Neural cell (in vitro differentiated cells): ENCODE measurements around the gene DGKI. TPM values are rescaled to one million over a fixed set of nuclear protein-coding genes. Genes with fewer than 3 reads are reported as not detected.

Source experiments
- H2AFZ ChIP-seq: fragments of 200-600, 300-800 bp; sonication (generic), shearing (Covaris generic); 2 replicates; pipeline ENCODE4 v1.6.0; 2014; ENCODE audit warnings: low read depth, mild to moderate bottlenecking, antibody characterized with exemption, low read length, moderate library complexity
- H3F3A ChIP-seq: fragments of 200-600 bp; shearing (Covaris generic); 2 replicates; pipeline ENCODE4 v1.6.1; 2016; ENCODE audit warnings: mild to moderate bottlenecking, moderate library complexity, mixed read lengths, antibody characterized with exemption, low read length; ENCODE audit not compliant: insufficient read depth, poor library complexity, severe bottlenecking
- H3K27ac ChIP-seq: fragments of 200-600, 300-800 bp; sonication (generic), shearing (Covaris generic); 2 replicates; pipeline ENCODE4 v1.5.1; 2014; ENCODE audit warnings: mild to moderate bottlenecking, low read length, moderate library complexity
- H3K27me3 ChIP-seq: fragments of 300-800, 200-600 bp; sonication (generic), shearing (Covaris generic); 2 replicates; pipeline ENCODE4 v1.6.0; 2014; ENCODE audit warnings: mild to moderate bottlenecking, low read depth, low read length, moderate library complexity; ENCODE audit not compliant: insufficient read depth
- H3K36me3 ChIP-seq: fragments of 300-800, 200-600 bp; sonication (generic), shearing (Covaris generic); 2 replicates; pipeline ENCODE4 v1.5.1; 2014; ENCODE audit warnings: mild to moderate bottlenecking, antibody characterized with exemption, low read length, moderate library complexity; ENCODE audit not compliant: insufficient read depth
- H3K4me2 ChIP-seq: fragments of 300-800, 200-600 bp; sonication (generic), shearing (Covaris generic); 2 replicates; pipeline ENCODE4 v1.6.0; 2014; ENCODE audit warnings: mild to moderate bottlenecking, low read length
- H3K4me3 ChIP-seq: fragments of 300-800, 200-600 bp; sonication (generic), shearing (Covaris generic); 2 replicates; pipeline ENCODE4 v1.5.1; 2014; ENCODE audit warnings: mild to moderate bottlenecking, low read length, moderate library complexity
- H3K79me2 ChIP-seq: fragments of 200-600 bp; shearing (Covaris generic); replicated peaks from 2 replicates; pipeline ENCODE4 v1.6.0; 2014; ENCODE audit warnings: mild to moderate bottlenecking, low read length, moderate library complexity; ENCODE audit not compliant: insufficient read depth
- H3K9ac ChIP-seq: fragments of 300-800, 200-600 bp; sonication (generic), shearing (Covaris generic); 2 replicates; pipeline ENCODE4 v1.6.1; 2016; ENCODE audit warnings: mild to moderate bottlenecking, low read length, mixed read lengths
- H3K9me2 ChIP-seq: fragments of 200-600 bp; shearing (Covaris generic); 2 replicates; pipeline ENCODE4 v1.6.1; 2016; ENCODE audit warnings: mild to moderate bottlenecking, low read length, mixed read lengths; ENCODE audit not compliant: insufficient read depth
- H3K9me3 ChIP-seq: fragments of 200-600, 300-800 bp; sonication (generic), shearing (Covaris generic); 2 replicates; pipeline ENCODE4 v1.6.1; 2016; ENCODE audit warnings: mild to moderate bottlenecking, mixed run types, low read length, moderate library complexity, mixed read lengths
- H4K20me1 ChIP-seq: fragments of 200-600 bp; shearing (Covaris generic); 2 replicates; pipeline ENCODE4 v1.6.1; 2016; ENCODE audit warnings: mild to moderate bottlenecking, mixed run types; ENCODE audit not compliant: insufficient read depth
- CTCF ChIP-seq: fragments of 450-650 bp; IDR thresholded peaks from 2 replicates; pipeline ENCODE4 v1.5.1; 2014; ENCODE audit warnings: antibody characterized with exemption, mild to moderate bottlenecking, moderate library complexity; ENCODE audit not compliant: poor library complexity, severe bottlenecking
- EP300 ChIP-seq: fragments of 450-650 bp; conservative IDR thresholded peaks from 2 replicates; pipeline ENCODE4 v1.6.1; 2014; ENCODE audit warnings: antibody characterized with exemption, mild to moderate bottlenecking, moderate library complexity; ENCODE audit not compliant: poor library complexity, severe bottlenecking
- EZH2 ChIP-seq: fragments of 200-600, 300-800 bp; shearing (Covaris generic), sonication (generic); IDR thresholded peaks from 2 replicates; pipeline ENCODE4 v1.6.1; 2014; ENCODE audit warnings: antibody characterized with exemption, low read length, borderline replicate concordance, mild to moderate bottlenecking; ENCODE audit not compliant: insufficient read depth, poor library complexity, severe bottlenecking
- MXI1 ChIP-seq: fragments of 450-650 bp; conservative IDR thresholded peaks from 2 replicates; pipeline ENCODE4 v1.6.1; 2014; ENCODE audit warnings: antibody characterized with exemption, mild to moderate bottlenecking; ENCODE audit not compliant: poor library complexity, severe bottlenecking
- POLR2AphosphoS5 ChIP-seq: IDR thresholded peaks from 2 replicates; pipeline ENCODE4 v1.6.1; 2012
- RAD21 ChIP-seq: fragments of 450-650 bp; conservative IDR thresholded peaks from 2 replicates; pipeline ENCODE4 v1.6.1; 2014; ENCODE audit warnings: antibody characterized with exemption, mild to moderate bottlenecking, moderate library complexity
- SMC3 ChIP-seq: fragments of 450-650 bp; conservative IDR thresholded peaks from 2 replicates; pipeline ENCODE4 v1.6.1; 2014; ENCODE audit warnings: antibody characterized with exemption, mild to moderate bottlenecking, moderate library complexity; ENCODE audit not compliant: poor library complexity
- TAF1 ChIP-seq: IDR thresholded peaks from 2 replicates; pipeline ENCODE4 v1.6.1; 2012; ENCODE audit warnings: low read depth
- polyA plus RNA-seq: library from polyadenylated mRNA; depleted of rRNA; stranded (reverse); fragments of >200 nt; gene quantifications from 2 replicates; pipeline ENCODE4 v1.2.3, GENCODE V29; 2014
- TF ChIP-seq, protein P1 (sequence below): IDR thresholded peaks from 2 replicates; pipeline ENCODE4 v1.6.1; 2012; ENCODE audit warnings: borderline replicate concordance

DGKI gene
- polyA plus RNA-seq, 1 donor from 2014 or later = 15.8 TPM

- Histone ChIP-seq H3K9ac (no peak overlapping the region), H3K27ac (no peak overlapping the region), H3K27me3 (no peaks in the 10 kb centered on the region), H3K4me3 (no peak overlapping the region), H3K9me2 (no peaks in the 10 kb centered on the region), H3K36me3 (no peaks in the 10 kb centered on the region), H3K79me2 (no peaks in the 10 kb centered on the region), H2AFZ (no peak overlapping the region), H3K4me2 (no peak overlapping the region), H4K20me1 (no peaks in the 10 kb centered on the region), H3F3A (no peaks in the 10 kb centered on the region), H3K9me3 (no peaks in the 10 kb centered on the region)
- TF ChIP-seq POLR2AphosphoS5 (no peak), SMC3 (no peak)
These were observed 191.0 kb downstream of the DGKI start for GRCh38 chr7:137655804-137656203.

- Histone ChIP-seq H4K20me1 (no peaks in the 10 kb centered on the region), H3K9ac (no peak overlapping the region), H3K9me3 (no peaks in the 10 kb centered on the region), H3K36me3 (no peaks in the 10 kb centered on the region), H3K27ac (no peak overlapping the region), H3K4me2 (no peak overlapping the region), H2AFZ (no peak overlapping the region), H3K79me2 (no peaks in the 10 kb centered on the region), H3K9me2 (no peaks in the 10 kb centered on the region), H3K27me3 (no peaks in the 10 kb centered on the region), H3K4me3 (no peak overlapping the region), H3F3A (no peaks in the 10 kb centered on the region)
- TF ChIP-seq CTCF = no peak
- no peak for TF ChIP-seq RAD21
- no peak for TF ChIP-seq MXI1
These were observed 194.1 kb downstream of the DGKI start for GRCh38 chr7:137652721-137653120.

DNA sequence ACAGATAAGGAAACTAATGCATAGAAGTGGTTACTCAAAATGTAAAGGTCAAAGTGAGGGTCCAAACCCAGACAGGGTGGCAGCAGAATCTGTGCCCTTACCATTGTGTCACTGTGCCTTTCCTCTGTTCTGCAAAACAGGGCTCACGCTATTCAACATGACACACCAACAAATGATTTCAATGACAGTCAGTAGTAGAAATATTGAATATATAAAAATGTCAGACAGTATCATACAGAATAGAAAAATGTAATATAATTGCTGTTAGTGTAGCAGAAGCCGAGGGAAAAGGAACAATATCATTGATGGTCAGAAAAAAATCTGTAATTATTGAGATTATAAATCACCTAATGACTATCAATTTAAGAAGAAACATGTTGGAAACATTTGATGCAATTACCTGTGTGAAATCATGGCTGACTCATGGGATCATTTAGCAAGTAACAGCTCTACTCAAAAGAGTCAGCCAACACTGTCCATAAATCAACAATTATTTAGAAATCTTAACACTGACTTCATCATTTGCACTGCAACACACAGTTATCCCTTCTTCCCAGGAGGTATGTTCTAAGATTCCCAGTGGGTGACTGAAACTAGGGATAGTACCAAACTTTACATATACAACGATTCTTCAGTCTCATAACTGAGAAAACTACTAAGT is 198.7 kb downstream of the DGKI start:
- Histone ChIP-seq H2AFZ (no peak overlapping the region), H3K4me2 (no peak overlapping the region), H3K36me3 (no peaks in the 10 kb centered on the region)

More for the DNA sequence above, 198.7 kb downstream of the DGKI start:
- no peaks in the 10 kb centered on the region for H3F3A ChIP-seq
- no peak for TF ChIP-seq CTCF
- no peak for TF ChIP-seq EP300
- TF ChIP-seq, protein P1, sequence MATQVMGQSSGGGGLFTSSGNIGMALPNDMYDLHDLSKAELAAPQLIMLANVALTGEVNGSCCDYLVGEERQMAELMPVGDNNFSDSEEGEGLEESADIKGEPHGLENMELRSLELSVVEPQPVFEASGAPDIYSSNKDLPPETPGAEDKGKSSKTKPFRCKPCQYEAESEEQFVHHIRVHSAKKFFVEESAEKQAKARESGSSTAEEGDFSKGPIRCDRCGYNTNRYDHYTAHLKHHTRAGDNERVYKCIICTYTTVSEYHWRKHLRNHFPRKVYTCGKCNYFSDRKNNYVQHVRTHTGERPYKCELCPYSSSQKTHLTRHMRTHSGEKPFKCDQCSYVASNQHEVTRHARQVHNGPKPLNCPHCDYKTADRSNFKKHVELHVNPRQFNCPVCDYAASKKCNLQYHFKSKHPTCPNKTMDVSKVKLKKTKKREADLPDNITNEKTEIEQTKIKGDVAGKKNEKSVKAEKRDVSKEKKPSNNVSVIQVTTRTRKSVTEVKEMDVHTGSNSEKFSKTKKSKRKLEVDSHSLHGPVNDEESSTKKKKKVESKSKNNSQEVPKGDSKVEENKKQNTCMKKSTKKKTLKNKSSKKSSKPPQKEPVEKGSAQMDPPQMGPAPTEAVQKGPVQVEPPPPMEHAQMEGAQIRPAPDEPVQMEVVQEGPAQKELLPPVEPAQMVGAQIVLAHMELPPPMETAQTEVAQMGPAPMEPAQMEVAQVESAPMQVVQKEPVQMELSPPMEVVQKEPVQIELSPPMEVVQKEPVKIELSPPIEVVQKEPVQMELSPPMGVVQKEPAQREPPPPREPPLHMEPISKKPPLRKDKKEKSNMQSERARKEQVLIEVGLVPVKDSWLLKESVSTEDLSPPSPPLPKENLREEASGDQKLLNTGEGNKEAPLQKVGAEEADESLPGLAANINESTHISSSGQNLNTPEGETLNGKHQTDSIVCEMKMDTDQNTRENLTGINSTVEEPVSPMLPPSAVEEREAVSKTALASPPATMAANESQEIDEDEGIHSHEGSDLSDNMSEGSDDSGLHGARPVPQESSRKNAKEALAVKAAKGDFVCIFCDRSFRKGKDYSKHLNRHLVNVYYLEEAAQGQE = no peak
- no peak for TF ChIP-seq EZH2
- TF ChIP-seq RAD21 = no peak
- TF ChIP-seq TAF1 = no peak
- TF ChIP-seq SMC3 = no peak
- no peak for TF ChIP-seq MXI1
- TF ChIP-seq POLR2AphosphoS5 = no peak
- no peak overlapping the region for H3K9ac ChIP-seq
- no peaks in the 10 kb centered on the region for H3K79me2 ChIP-seq
- H3K27me3 ChIP-seq = no peaks in the 10 kb centered on the region
- H3K4me3 ChIP-seq = no peak overlapping the region
- H3K9me2 ChIP-seq = no peaks in the 10 kb centered on the region
- no peaks in the 10 kb centered on the region for H3K9me3 ChIP-seq
- H4K20me1 ChIP-seq = no peaks in the 10 kb centered on the region
- no peak overlapping the region for H3K27ac ChIP-seq
